ENCODE results near the gene LOXL1. TPM values are rescaled to one million over a fixed set of nuclear protein-coding genes. Genes with fewer than 3 reads are reported as not detected.

LOXL1 gene
- total and polyA plus RNA-seq, 2 donors (not counting 1 experiment from before 2014, with no cell fraction given), result 0.21 to 0.49 TPM

GRCh38 chr15:73985101-73985873 is 59.0 kb downstream of the LOXL1 start:
- no peaks in the 10 kb centered on the region for H3K9me3 Mint-ChIP-seq (ENCODE audit: insufficient read depth)
- ATAC-seq (ENCODE audit: low read depth) (peak; percentile 39), DNase-seq (no peak)
- no peaks in the 10 kb centered on the region for H4K20me1 ChIP-seq (ENCODE audit: control insufficient read depth, insufficient read depth, low read length, poor library complexity, severe bottlenecking)
- H3K4me3 Mint-ChIP-seq, result no peak overlapping the region
- no peaks in the 10 kb centered on the region for H3K36me3 ChIP-seq (replicated peaks in 1 of 2; ENCODE audit: control extremely low read depth in 1 of 2, control insufficient read depth in 1 of 2, extremely low read depth in 1 of 2, insufficient read depth in 2 of 2, low read length in 1 of 2)
- H3K9me3 ChIP-seq (ENCODE audit: control extremely low read depth in 1 of 3, control insufficient read depth in 2 of 3, insufficient read depth in 1 of 3, low read length in 2 of 3), result no peaks in the 10 kb centered on the region
- no peak overlapping the region for H3K9ac ChIP-seq (ENCODE audit: low read length)
- peaks cover 62% of the 10 kb centered on the region for H3K4me1 Mint-ChIP-seq
- peak overlapping the region; percentile 46 for H3K4me2 ChIP-seq (replicated peaks; ENCODE audit: low read depth, low read length, poor library complexity, severe bottlenecking)
- peak overlapping the region; percentile 34 to 41 for H3K27ac ChIP-seq (ENCODE audit: low read length in 2 of 2)
- intact Hi-C loops (cut with micrococcal nuclease), result no loop called here
- TF ChIP-seq EZH2 (IDR thresholded peaks at IDR 0.05; ENCODE audit: borderline replicate concordance, insufficient read depth, low read depth, low read length, poor library complexity, severe bottlenecking), result no peak
- TF ChIP-seq, protein P1, sequence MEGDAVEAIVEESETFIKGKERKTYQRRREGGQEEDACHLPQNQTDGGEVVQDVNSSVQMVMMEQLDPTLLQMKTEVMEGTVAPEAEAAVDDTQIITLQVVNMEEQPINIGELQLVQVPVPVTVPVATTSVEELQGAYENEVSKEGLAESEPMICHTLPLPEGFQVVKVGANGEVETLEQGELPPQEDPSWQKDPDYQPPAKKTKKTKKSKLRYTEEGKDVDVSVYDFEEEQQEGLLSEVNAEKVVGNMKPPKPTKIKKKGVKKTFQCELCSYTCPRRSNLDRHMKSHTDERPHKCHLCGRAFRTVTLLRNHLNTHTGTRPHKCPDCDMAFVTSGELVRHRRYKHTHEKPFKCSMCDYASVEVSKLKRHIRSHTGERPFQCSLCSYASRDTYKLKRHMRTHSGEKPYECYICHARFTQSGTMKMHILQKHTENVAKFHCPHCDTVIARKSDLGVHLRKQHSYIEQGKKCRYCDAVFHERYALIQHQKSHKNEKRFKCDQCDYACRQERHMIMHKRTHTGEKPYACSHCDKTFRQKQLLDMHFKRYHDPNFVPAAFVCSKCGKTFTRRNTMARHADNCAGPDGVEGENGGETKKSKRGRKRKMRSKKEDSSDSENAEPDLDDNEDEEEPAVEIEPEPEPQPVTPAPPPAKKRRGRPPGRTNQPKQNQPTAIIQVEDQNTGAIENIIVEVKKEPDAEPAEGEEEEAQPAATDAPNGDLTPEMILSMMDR (IDR thresholded peaks at IDR 0.05), result no peak
- POLR2A ChIA-PET, result interaction anchor here (0.7 kb wide), 1 partner anchor 27 kb away, joined by 8 read pairs; no protein-coding TSS in a partner anchor
- WGBS (ENCODE audit: insufficient coverage), result 60% methylated on average over 6 of the region's 13 CpGs
- H3K27ac Mint-ChIP-seq, result peak overlapping the region; percentile 70
- H3K79me2 ChIP-seq (ENCODE audit: control insufficient read depth, insufficient read depth, low read length), result peaks cover 8% of the 10 kb centered on the region
- CTCF ChIA-PET, result interaction anchor here (0.8 to 1.4 kb wide), 6 partner anchors 9 to 64 kb away, joined by 3 to 4 read pairs (median 4); partner anchors contain the start of gene PML
- H3K27me3 ChIP-seq (replicated peaks in 1 of 4; ENCODE audit: control extremely low read depth in 1 of 4, control insufficient read depth in 3 of 4, insufficient read depth in 4 of 4, low read length in 3 of 4), result no peaks in the 10 kb centered on the region
- H2AFZ ChIP-seq (ENCODE audit: insufficient read depth, low read depth, low read length, poor library complexity, severe bottlenecking), result peak overlapping the region; percentile 18
- H3K4me1 ChIP-seq (ENCODE audit: control insufficient read depth in 2 of 2, insufficient read depth in 2 of 2, low read length in 2 of 2), result peaks cover 44 to 56% of the 10 kb centered on the region in 2 donors
- H3K4me3 ChIP-seq (ENCODE audit: control extremely low read depth in 1 of 5, extremely low read depth in 1 of 5, insufficient read depth in 1 of 5, low read depth in 2 of 5, low read length in 4 of 5), result no peak overlapping the region
- H3K27me3 Mint-ChIP-seq, result no peaks in the 10 kb centered on the region

All from B cell (primary cell).